PC-3 (cell line): ENCODE results near the gene MYO9A. TPM values are rescaled to one million over a fixed set of nuclear protein-coding genes. Genes with fewer than 3 reads are reported as not detected.

Source experiments
- ATAC-seq: fragments of 200-7000 bp; cut with Tn5 transposase; 2 replicates; pipeline ENCODE4 v1.9.1; 2020; ENCODE audit warnings: mild to moderate bottlenecking, moderate library complexity
- BruUV-seq: library from RNA; stranded (reverse); fragments of 400-500 nt; replicated peaks from 2 replicates; lab custom pipeline; 2021; lab: Mats Ljungman, UMichigan
- CTCF ChIA-PET: fragments of 300-600 bp; sonication (Branson Sonifier 250); formaldehyde crosslinking; loops from one replicate; lab custom pipeline; 2022; ENCODE audit warnings: antibody characterized with exemption; lab: Charles Lee
- POLR2A ChIA-PET: fragments of 300-600 bp; sonication (Branson Sonifier 250); formaldehyde crosslinking; loops from one replicate; lab custom pipeline; 2022; ENCODE audit warnings: antibody characterized with exemption; ENCODE audit not compliant: unreplicated experiment; lab: Charles Lee
- DNase-seq: peaks from one replicate; pipeline ENCODE4 v3.0.0-alpha.2; 2015
- H2AFZ ChIP-seq: fragments of 300-600 bp; sonication (generic); 2 replicates; pipeline ENCODE4 v1.6.0; 2016; ENCODE audit warnings: antibody characterized with exemption, low read length
- H3F3A ChIP-seq: fragments of 300-600 bp; sonication (generic); one replicate; pipeline ENCODE4 v1.6.0; 2017; ENCODE audit warnings: antibody characterized with exemption, low read length, control low read depth, mild to moderate bottlenecking; ENCODE audit not compliant: unreplicated experiment
- H3K27ac ChIP-seq: fragments of 300-600 bp; sonication (generic); 2 replicates; pipeline ENCODE4 v1.5.1; 2016; ENCODE audit warnings: mild to moderate bottlenecking, low read length
- H3K27me3 ChIP-seq: fragments of 300-600 bp; sonication (generic); 2 replicates; pipeline ENCODE4 v1.6.1; 2016; ENCODE audit warnings: low read length, mixed read lengths
- H3K36me3 ChIP-seq: fragments of 300-600 bp; sonication (generic); 2 replicates; pipeline ENCODE4 v1.6.1; 2016; ENCODE audit warnings: low read depth, mixed run types, low read length, mixed read lengths
- H3K4me1 ChIP-seq: fragments of 300-600 bp; sonication (generic); 2 replicates; pipeline ENCODE4 v1.5.1; 2016; ENCODE audit warnings: low read length; ENCODE audit not compliant: insufficient read depth
- H3K4me2 ChIP-seq: fragments of 300-600 bp; sonication (generic); 2 replicates; pipeline ENCODE4 v1.6.0; 2016; ENCODE audit warnings: low read length
- H3K4me3 ChIP-seq: fragments of 300-600 bp; sonication (generic); 2 replicates; pipeline ENCODE4 v1.5.1; 2016; ENCODE audit warnings: mild to moderate bottlenecking, low read length, mixed read lengths
- H3K79me2 ChIP-seq: fragments of 300-600 bp; sonication (generic); 2 replicates; pipeline ENCODE4 v1.6.1; 2017; ENCODE audit warnings: low read length, mixed read lengths
- H3K9ac ChIP-seq: fragments of 300-600 bp; sonication (generic); 2 replicates; pipeline ENCODE4 v1.6.0; 2016; ENCODE audit warnings: mild to moderate bottlenecking, low read length
- H3K9me2 ChIP-seq: fragments of 300-600 bp; sonication (generic); replicated peaks from 2 replicates; pipeline ENCODE4 v1.6.1; 2016; ENCODE audit warnings: mixed run types, low read length, mixed read lengths
- H3K9me3 ChIP-seq: fragments of 300-600 bp; sonication (generic); 2 replicates; pipeline ENCODE4 v1.6.1; 2016; ENCODE audit warnings: low read length, mixed read lengths
- H4K20me1 ChIP-seq: fragments of 300-600 bp; sonication (generic); 2 replicates; pipeline ENCODE4 v1.6.1; 2016; ENCODE audit warnings: low read length, mixed read lengths
- EZH2 ChIP-seq: fragments of 300-600 bp; sonication (generic); IDR thresholded peaks from one replicate; pipeline ENCODE4 v1.6.1; 2017; ENCODE audit warnings: antibody characterized with exemption, mild to moderate bottlenecking, low read length; ENCODE audit not compliant: unreplicated experiment
- EZH2phosphoT487 ChIP-seq: fragments of 300-600 bp; sonication (generic); IDR thresholded peaks from 2 replicates; pipeline ENCODE4 v1.6.1; 2018; ENCODE audit warnings: mild to moderate bottlenecking, antibody characterized with exemption, low read length, borderline replicate concordance
- intact Hi-C: fragments of 100-400 bp; cut with micrococcal nuclease; formaldehyde crosslinking; loops from 2 replicates; pipeline ENCODE4 v1.9.0; 2023
- total RNA-seq: library from RNA; depleted of rRNA; stranded (reverse); fragments of >200 nt; gene quantifications from 2 replicates; pipeline ENCODE4 v1.2.3, GENCODE V29; 2014
- TF ChIP-seq, protein P1 (sequence below): fragments of 300-600 bp; sonication (generic); conservative IDR thresholded peaks from 2 replicates; pipeline ENCODE4 v1.5.1; 2017; ENCODE audit warnings: antibody characterized with exemption, low read depth, mild to moderate bottlenecking, low read length

MYO9A gene
- total RNA-seq, 1 experiment from 2014 or later: 18.3 TPM

GRCh38 chr15:72013703-72014102 is 104.2 kb downstream of the MYO9A start:
- Histone ChIP-seq H2AFZ (no peak overlapping the region), H3K4me1 (no peaks in the 10 kb centered on the region), H3K9ac (no peak overlapping the region), H3K27me3 (no peaks in the 10 kb centered on the region), H3K4me2 (no peak overlapping the region), H4K20me1 (no peaks in the 10 kb centered on the region), H3K9me2 (no peaks in the 10 kb centered on the region), H3K9me3 (no peaks in the 10 kb centered on the region), H3K79me2 (no peaks in the 10 kb centered on the region), H3F3A (no peaks in the 10 kb centered on the region), H3K36me3 (no peaks in the 10 kb centered on the region), H3K4me3 (no peak overlapping the region), H3K27ac (no peak overlapping the region)
- no peak for ATAC-seq
- no peak for DNase-seq
- no peak for TF ChIP-seq EZH2
- TF ChIP-seq EZH2phosphoT487: no peak
- TF ChIP-seq, protein P1, sequence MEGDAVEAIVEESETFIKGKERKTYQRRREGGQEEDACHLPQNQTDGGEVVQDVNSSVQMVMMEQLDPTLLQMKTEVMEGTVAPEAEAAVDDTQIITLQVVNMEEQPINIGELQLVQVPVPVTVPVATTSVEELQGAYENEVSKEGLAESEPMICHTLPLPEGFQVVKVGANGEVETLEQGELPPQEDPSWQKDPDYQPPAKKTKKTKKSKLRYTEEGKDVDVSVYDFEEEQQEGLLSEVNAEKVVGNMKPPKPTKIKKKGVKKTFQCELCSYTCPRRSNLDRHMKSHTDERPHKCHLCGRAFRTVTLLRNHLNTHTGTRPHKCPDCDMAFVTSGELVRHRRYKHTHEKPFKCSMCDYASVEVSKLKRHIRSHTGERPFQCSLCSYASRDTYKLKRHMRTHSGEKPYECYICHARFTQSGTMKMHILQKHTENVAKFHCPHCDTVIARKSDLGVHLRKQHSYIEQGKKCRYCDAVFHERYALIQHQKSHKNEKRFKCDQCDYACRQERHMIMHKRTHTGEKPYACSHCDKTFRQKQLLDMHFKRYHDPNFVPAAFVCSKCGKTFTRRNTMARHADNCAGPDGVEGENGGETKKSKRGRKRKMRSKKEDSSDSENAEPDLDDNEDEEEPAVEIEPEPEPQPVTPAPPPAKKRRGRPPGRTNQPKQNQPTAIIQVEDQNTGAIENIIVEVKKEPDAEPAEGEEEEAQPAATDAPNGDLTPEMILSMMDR: no peak
- CTCF ChIA-PET: no interaction called here
- POLR2A ChIA-PET: no interaction called here
- BruUV-seq: no TSS peak
- intact Hi-C loops: no loop called here

- Histone ChIP-seq H3K4me1 (no peaks in the 10 kb centered on the region), H3K79me2 (no peaks in the 10 kb centered on the region), H3K36me3 (no peaks in the 10 kb centered on the region), H3K27me3 (no peaks in the 10 kb centered on the region), H3K27ac (no peak overlapping the region), H3K9ac (no peak overlapping the region), H3K4me2 (no peak overlapping the region), H3K9me2 (no peaks in the 10 kb centered on the region), H3K9me3 (no peaks in the 10 kb centered on the region), H3K4me3 (no peak overlapping the region), H4K20me1 (no peaks in the 10 kb centered on the region), H2AFZ (no peak overlapping the region), H3F3A (no peaks in the 10 kb centered on the region)
- intact Hi-C loops: no loop called here
- ATAC-seq: no peak
- no peak for DNase-seq
- no TSS peak for BruUV-seq
- POLR2A ChIA-PET: no interaction called here
- CTCF ChIA-PET: no interaction called here
- no peak for TF ChIP-seq EZH2phosphoT487
- TF ChIP-seq, protein P1: no peak
- no peak for TF ChIP-seq EZH2
These were observed 106.5 kb downstream of the MYO9A start for GRCh38 chr15:72011302-72011942.

DNA sequence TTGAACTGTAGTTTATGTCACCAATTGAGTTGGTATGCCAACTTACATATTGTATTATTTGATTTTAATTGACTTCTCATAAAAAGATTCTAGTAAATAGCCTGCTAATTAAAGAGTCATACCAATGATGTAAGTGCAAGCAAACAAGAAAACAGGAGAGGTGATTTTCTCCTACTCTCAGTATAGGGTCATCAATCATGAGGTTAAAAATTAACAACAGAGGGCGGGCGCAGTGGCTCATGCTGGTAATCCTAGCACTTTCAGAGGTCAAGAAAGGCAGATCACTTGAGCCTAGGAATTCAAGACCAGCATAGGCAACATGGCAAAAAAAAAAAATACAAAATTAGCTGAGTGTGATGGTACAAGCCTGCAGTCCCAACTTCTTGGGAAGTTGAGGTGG is 108.7 kb downstream of the MYO9A start:
- no TSS peak for BruUV-seq
- Histone ChIP-seq H3K4me1 (no peaks in the 10 kb centered on the region), H3F3A (no peaks in the 10 kb centered on the region), H3K79me2 (no peaks in the 10 kb centered on the region), H3K4me3 (no peak overlapping the region), H3K36me3 (no peaks in the 10 kb centered on the region), H3K9me3 (no peaks in the 10 kb centered on the region), H3K4me2 (no peak overlapping the region), H3K9ac (no peak overlapping the region), H4K20me1 (no peaks in the 10 kb centered on the region), H3K9me2 (no peaks in the 10 kb centered on the region), H3K27ac (no peak overlapping the region), H2AFZ (no peak overlapping the region), H3K27me3 (no peaks in the 10 kb centered on the region)
- DNase-seq (no peak), ATAC-seq (no peak)
- no peak for TF ChIP-seq EZH2phosphoT487
- no peak for TF ChIP-seq EZH2
- TF ChIP-seq, protein P1: no peak
- ChIA-PET CTCF (no interaction called here), POLR2A (no interaction called here)
- intact Hi-C loops: no loop called here
